HG03378 (cell line): ENCODE measurements around the gene ZFP2.
"Not testable (repeated sequence)": the region's sequence is repeated elsewhere in the genome, so short reads cannot be mapped to it uniquely, and the experiment has no call there.

Experiments used
- ATAC-seq: cut with Tn5 transposase; IDR thresholded peaks from one replicate; pipeline ENCODE4 v1.9.1; 2021; ENCODE audit warnings: mild to moderate bottlenecking, moderate library complexity; ENCODE audit not compliant: unreplicated experiment

Gene ZFP2

DNA sequence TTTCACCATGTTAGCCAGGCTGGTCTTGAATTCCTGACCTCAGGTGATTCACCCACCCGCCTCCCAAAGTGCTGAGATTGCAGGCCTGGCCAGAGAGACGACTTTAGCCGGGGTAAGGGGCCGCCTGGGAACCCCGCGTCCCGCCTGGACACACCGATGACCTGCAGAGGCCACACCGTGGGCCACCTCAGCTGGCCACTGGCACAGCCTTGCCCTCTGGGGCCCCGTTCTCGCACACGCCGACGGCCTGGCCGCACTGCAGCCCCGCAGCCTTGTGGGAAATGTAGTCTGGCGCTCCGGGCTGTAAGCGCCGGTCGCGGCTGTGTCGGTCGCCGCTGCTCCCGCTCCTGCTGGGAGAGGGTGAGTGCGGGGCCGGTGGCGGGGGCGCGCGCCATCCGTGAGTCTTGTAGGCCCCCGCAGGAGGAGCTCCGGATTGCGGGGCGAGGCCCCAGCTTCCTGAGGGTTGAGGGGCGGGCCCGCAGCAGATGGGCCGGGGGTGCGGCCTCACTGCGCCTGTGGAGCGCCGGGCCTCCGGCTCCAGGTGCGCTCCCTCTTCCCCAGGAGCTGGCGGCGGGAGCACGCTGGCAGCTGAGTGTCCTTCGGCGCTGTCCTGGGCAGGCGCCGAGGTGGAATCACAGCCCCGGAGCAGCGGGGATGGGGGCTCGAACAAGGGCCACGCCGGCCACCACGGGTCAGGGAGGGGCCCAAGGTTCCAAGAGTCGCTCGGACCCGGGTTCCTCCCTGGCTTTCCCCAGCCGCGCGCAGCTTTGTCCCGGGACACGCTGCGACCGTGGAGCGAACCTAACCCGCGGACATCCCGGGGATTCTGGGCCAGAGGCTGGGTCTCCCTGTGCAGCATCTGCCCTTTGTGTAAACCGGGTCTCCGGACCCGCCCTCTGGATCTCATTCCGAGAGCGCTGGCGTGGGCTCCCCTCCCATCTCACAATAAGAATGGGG, at the start of gene ZFP2:
Gene ZFP2 (plus strand): TSS at position 299 of the 957 bp plus-strand sequence. CDS start 35,401 bp downstream, outside the sequence.
- no peak for ATAC-seq

DNA sequence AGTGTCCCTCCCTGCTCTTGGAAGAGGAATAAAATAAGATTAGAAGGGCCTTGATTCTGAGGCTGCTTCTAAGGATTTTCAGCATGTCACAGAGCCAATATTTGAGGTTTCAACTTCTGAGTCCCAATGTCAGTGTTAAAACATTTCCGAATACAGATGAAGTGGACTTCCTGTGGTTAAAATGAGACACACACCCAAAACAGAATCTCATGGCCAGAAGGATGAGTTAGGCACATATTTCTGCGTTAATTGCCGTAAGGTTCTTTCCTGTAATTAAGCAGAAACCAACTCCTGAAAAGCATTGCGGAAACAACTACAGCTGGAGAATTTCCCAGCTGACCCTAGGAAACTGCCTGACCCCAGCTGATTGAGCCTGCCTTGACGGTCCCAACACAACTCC, 46.4 kb upstream of the ZFP2 start:
- ATAC-seq: no peak

DNA sequence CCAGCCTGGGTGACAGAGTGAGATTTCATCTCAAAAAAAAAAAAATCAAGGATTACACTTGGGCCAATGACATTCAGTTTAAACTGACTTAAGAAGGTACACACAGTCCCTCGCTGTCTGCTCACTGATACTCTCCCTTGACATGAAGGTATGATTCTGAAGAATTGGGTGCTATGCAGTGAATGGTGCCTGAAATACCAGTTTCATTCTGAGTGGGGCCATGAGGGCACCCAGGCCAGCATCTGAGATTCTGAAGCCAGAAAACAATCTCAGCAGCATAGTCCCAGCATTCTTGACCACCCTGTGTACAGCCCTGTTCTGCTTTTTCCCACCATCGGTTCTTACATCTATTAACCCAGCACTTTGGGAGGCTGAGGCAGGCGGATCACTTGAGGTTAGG, 43.8 kb upstream of the ZFP2 start:
- no peak for ATAC-seq

DNA sequence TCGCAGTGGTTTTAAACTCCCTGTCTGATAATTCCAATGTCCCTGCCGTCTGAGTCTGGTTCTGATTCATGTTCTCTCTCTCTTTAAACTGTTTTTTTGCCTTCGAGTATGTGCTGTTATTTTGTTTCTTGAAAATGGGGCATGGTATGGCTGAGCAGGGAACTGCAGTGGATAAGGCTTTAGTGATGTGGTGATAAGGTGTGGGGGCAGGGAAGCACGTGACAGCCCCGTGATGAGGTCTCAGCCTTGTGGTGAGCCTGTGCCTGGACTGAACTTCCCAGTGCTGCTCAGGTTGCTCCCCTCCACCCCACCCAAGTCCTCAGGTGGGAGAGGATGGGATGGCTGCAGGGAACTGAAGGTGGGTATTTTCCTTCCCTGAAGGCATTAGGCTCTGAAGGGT, 41.4 kb upstream of the ZFP2 start:
- ATAC-seq: no peak

DNA sequence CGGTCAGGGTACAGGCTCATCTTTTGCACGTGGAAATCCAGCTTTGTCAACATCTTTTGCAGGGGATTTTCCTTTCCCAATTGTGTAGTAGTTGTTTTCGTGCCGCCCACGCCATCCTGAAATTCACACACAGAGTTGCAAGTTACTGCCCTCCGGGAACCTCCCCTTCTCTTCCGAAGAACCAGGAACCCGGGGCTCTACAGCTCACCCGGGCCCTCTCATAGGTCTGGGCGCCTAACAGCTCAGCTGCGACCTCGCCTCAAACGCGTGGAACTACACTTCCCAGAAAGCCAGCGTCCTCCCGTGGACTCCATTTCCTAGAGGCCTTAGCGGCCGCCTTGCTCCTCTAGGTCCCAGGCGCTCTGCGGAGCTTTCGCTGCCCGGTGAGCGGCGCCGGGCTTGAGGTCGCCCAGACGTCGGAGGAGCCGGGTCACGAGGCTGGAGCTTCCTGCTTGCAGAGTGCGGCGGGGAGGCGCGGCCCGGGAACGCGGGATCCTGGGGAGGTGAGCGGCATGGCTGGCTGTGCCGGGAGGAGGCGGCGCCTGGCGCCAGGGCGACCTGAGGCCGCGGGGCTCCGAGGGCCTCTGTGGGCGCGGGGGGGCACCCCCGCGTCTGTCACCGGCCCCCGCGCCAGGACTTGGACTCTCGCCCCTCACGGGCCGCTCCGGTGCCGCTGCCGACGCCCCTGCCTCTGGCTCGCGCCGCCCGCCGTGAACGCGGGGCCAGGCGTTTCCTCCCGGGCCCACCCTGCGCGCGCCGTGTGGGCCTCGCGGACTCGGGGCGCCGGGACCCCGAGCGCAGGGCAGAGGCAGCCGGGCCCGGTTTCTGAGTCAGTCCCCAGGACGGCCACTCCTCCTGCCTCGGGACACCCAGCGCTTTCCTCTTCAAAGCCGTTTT, 35.8 kb upstream of the ZFP2 start, which contains the start of gene ZNF354B:
Gene ZNF354B (plus strand): TSS at position 329 of the 897 bp plus-strand sequence. CDS start 1,095 bp downstream, outside the sequence.
- ATAC-seq: peak; percentile 99

DNA sequence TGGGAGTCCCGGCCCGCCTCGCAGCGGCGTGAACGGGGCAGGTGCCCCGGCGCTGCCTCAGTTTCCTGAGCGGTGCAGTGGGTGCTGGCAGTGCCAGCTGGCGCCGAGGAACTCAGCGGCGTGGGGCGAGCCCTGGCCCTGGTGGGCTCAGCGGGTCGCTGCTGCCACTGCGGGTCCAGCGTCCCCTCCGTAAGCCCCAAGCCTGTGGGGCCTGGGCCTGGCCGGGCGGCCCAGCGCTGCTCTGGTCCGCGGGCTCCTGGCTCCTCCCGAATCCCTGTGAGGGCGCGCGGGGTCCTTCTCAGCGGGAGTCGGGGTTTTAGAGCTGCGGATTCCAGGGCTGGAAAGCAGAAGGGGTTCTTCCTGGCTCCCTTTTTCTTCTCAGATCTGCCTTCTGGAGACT, 35.1 kb upstream of the ZFP2 start:
- not testable (repeated sequence) for ATAC-seq

DNA sequence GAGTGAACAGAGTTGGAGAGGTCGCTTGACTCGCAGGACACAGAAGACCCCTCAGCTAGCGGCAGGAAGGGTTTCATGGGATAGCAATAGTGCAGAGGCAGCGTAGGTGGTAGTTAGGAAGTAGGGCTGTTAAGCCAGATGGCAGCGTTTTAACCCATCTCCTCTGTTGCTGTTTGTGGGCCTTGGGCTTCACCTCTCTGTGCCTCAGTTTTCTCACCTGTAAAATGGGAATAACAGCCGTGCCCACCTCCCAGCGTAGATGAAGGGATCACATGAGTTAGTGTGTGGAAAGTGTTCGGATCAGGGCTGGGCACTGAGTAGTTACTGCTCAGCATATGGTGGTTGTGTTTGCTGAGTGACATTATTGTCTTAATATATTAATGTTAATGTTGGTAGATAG, 34.1 kb upstream of the ZFP2 start:
- no peak for ATAC-seq

DNA sequence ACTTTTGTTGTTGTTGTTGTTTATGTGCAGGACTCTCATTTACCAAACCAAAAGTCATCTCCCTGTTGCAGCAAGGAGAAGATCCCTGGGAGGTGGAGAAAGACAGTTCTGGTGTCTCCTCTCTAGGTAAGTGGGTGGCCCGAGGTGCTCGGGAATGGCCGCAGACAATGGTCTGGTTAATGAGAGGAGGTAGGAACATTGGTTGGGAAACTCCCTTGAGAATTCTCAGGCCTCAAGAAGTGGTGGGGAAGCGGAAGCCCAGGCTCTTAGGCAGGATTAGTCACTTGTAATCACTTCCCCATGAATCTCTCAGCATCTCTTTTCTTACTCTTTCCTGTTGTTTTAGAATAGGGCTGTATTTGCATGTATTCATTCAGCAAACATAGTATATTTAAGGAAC, 28.8 kb upstream of the ZFP2 start:
- ATAC-seq: no peak

DNA sequence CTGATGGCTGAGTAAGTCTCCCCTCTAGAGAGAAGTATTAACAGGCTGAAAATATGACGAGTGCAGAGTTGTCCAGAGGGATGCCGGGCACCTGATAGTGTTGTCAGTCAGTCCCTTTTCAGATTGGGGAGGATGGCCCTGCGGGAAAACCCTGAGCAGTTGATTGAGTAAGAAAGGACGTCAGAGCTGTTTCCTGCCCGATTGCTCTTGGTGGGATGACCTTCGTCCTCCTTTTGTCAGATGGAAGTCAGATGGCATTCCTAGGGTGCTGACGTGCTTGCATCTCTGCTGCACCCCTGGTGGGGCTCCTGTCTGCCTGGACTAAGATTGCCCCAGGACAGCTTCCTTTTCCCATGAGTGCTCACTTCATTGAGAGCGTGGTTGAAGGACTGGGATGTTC, 26.1 kb upstream of the ZFP2 start:
- no peak for ATAC-seq

DNA sequence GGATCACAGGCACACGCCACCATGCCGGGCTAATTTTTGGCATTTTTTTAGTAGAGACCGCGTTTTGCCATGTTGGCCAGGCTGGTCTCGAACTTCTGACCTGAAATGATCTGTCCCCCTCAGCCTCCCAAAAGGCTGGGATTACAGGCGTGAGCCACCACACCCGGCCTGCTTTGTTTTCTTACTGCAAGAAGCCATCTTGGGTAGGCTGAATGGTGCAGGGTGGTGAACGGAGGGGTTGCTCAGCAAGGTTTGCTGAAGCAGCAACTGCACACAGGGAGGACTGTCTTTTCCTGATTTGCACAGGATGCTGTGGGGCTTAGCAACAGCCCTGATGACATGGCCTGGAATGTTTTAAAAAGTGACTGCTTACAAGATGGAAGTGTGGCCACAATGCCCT, 25.3 kb upstream of the ZFP2 start:
- ATAC-seq: no peak

DNA sequence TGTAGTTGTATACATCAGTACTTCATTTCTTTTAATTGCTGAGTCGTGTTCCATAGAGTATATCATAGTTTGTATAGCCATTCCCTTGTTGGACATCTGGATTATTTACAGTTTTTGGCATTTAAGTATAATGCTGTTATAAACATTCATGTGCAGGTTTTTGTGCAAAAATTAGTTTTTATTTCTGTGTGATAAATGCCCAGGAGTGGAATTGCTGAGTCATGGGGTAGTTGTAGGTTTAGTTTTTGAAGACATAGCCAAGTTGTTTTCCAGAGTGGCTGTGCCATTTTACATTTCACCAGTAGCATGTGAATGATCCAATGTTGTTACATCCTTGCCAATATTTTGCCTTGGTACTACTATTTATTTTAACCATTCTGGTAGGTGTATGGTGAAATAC, 23.4 kb upstream of the ZFP2 start:
- no peak for ATAC-seq

DNA sequence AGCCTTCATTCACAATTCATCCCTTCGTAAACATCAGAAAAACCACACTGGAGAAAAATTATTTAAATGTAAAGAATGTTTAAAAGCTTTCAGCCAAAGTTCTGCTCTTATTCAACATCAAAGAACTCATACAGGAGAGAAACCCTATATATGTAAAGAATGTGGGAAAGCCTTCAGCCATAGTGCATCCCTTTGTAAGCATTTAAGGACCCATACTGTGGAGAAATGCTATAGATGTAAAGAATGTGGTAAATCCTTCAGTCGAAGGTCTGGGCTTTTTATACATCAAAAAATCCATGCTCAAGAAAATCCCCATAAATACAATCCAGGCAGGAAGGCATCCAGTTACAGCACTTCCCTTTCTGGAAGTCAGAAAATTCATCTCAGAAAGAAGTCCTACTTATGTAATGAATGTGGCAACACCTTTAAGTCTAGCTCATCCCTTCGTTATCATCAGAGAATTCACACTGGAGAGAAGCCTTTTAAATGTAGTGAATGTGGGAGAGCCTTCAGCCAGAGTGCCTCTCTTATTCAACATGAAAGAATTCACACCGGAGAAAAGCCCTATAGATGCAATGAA, 12.5 kb upstream of the ZFP2 start:
- ATAC-seq: not testable (repeated sequence)

DNA sequence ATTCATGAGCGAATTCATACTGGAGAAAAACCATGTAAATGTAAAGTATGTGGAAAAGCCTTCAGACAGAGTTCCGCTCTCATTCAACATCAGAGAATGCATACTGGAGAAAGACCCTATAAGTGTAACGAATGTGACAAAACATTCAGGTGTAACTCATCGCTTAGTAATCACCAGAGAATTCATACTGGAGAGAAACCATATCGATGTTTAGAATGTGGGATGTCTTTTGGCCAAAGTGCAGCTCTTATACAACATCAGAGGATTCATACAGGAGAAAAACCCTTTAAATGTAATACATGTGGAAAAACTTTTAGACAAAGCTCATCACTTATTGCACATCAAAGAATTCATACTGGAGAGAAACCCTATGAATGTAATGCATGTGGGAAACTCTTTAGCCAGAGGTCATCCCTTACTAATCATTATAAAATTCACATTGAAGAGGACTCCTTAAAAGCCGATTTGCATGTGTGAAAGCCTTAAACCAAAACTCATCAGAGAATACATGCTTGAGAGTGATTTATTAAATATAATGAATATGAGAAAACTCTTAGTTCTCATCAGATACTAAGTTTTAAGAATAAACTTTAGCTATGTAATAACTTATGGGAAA, 11.8 kb upstream of the ZFP2 start:
- ATAC-seq: no peak

DNA sequence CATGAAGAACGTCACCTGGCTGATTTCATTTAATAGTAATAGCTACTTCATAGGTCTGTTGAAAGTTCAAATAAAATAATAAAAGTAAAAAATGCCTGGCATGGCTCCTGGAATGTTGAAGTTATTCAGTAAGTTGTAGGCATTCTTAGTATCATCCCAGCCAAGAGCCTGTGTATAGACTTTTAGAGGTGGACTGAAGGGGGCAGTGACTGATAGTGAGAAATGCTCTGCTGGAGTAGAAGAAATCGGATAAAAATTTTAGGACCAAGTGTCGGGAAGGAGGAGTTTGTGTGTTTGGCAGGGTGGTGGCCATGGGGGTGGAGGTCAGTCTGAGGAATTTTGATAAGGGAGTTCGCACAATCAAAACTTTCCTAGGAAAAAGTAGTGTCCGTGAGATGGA, 3.6 kb downstream of the ZFP2 start:
- no peak for ATAC-seq

DNA sequence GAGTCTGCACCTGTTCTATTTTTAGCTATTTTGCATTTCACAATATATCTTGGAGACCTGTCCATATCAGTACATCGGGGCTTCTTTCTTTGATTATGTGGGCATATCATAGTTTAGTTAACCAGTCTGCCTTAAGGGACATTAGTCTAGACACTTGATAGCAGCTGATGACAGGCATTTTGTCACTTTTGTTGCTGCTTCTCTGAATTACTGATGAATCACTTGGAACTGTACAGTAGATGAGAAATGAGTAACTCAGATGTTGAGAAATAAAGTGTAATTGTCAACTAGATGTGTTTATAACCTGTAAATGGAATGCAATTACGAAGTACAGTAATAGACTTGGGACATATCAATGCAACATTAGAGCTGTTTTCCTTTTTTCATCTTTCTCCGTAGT, 7.1 kb downstream of the ZFP2 start:
- no peak for ATAC-seq

DNA sequence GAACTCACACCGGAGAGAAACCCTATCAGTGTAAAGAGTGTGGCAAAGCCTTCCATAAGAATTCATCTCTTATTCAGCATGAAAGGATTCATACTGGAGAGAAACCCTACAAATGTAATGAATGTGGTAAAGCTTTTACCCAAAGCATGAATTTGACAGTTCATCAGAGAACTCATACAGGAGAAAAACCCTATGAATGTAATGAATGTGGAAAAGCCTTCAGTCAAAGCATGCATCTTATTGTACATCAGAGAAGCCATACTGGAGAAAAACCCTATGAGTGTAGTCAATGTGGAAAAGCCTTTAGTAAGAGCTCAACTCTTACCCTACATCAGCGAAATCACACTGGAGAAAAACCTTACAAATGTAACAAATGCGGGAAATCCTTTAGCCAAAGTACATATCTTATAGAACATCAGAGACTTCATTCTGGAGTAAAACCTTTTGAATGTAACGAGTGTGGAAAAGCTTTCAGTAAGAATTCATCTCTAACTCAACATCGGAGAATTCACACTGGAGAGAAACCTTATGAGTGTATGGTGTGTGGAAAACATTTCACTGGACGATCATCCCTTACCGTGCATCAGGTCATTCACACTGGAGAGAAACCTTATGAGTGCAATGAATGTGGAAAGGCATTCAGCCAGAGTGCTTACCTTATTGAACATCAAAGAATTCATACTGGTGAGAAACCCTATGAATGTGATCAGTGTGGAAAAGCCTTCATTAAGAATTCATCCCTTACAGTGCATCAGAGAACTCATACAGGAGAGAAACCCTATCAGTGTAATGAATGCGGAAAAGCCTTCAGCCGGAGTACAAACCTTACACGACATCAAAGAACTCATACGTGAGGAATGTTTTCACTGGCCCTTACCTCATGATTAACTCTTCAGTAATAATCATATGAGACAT, 36.4 kb downstream of the ZFP2 start:
- no peak for ATAC-seq

DNA sequence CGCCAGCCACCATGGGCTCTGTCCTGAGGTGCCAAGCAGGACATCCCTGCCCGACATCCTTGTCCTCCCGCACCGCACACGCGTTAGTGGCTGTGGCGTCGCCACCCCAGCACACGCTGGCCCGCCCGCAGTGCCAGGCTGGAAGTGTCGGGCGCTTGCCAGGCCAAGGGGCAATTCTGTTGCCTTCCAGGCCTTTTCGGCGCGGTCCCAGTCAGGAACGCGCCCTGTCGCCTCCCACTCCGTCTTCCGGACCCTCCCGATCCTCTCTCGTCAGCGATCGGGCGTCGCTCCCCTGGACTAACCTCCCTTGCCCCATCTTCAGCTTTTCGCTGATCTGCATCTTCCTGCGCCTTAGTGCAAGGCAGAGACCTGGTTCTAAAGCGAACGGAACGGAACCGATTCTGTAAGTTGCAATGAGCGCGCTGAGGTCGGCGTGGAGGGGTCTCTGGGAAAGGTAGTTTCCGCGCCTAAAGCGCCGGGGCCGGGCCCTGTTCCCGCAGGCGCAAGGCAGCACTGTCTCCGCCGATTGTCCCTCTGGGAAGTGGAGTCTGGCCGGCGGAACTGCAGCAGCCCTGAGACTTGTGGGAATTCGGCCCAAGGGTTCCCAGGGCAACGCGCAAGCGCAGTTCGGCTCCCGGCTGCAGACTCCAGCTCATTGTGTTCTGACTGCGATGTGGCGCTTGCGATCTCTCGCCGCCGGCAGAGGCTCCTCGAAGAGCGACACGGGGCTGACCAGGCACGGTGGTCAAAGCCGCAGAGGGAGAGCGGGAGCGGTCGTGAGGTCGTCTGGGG, 45.1 kb downstream of the ZFP2 start, which contains the start of gene ZNF454:
Gene ZNF454 (plus strand): TSS at position 630 of the 792 bp plus-strand sequence. CDS start 1,594 bp downstream, outside the sequence.
- no peak for ATAC-seq

DNA sequence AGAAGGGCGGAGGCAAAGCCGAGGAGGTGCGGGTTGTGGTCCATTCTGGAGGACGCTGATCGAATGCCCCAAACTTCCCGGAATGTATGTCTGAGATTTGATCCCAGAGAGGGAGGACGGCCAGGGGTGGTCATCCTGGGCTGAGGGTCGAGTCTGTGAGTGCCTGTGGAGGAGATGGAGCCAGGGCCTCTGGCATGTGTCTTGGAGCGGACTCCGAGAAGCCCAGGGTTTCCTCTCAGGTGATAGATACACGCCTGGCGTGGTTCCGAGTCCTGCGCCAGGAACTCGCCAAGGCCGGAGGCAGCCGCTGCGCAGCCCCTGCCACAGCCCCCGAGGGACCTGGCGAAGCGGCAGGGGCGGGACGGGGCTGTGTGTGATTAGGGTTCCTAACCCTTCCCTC, 45.6 kb downstream of the ZFP2 start:
- ATAC-seq: no peak
